Adrenal gland (tissue), 5 donors: ENCODE data around the gene ADAMTS16.

Experiments used
- POLR2A ChIP-seq, 2 donors: fragments of 450-650 bp; IDR thresholded peaks; one replicate each; pipeline ENCODE4 v1.6.1; 2017; ENCODE audit warnings: antibody characterized with exemption in 2 of 2, mild to moderate bottlenecking in 2 of 2, moderate library complexity in 1 of 2
- TF ChIP-seq, protein P1 (sequence below), 6 experiments: fragments of 450-650 bp in 4 of 6; fragments of 200-600 bp in 2 of 6; sonication (generic) in 1 of 6; IDR thresholded peaks; 1 replicate in 5 of 6; 2 replicates in 1 of 6; pipeline versions ENCODE4 v1.5.1 to v1.8.0; 2016 to 2021; ENCODE audit warnings: antibody characterized with exemption in 6 of 6, mild to moderate bottlenecking in 2 of 6, moderate library complexity in 1 of 6
- donor health status: DM: no; HTN: no; CAD: no.

DNA sequence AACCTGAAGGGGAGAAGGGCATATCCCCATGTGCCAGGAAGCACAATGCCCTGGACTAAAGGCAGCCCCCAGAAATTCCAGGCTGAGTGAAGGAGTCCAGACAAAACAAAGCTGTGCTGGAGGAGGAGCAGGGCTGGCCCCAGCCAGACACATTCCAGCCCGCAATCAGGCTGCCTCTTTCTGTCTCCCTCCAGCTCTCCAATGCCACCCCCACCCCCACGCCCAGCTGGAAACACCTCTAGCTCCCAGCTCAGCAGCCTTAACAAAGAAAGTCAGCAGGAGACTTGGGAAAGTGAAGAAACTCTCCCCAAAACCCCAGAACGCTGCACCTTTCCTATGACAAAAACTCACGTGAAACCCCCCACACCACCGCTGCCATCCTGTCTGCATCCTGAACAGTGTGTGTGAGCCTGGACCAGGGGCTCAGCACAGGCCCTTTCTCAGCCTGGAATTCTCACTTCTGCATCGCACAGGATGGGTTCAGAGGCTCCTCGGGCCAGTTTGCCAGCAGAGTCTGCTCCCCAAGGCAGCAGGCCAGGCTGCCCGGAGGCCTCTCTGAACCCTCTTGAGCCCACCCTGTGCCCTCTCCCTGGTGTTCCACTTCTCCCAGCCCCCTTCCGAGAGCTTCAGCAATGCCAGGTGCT lies 186.1 kb downstream of the ADAMTS16 start:
- TF ChIP-seq, protein P1, sequence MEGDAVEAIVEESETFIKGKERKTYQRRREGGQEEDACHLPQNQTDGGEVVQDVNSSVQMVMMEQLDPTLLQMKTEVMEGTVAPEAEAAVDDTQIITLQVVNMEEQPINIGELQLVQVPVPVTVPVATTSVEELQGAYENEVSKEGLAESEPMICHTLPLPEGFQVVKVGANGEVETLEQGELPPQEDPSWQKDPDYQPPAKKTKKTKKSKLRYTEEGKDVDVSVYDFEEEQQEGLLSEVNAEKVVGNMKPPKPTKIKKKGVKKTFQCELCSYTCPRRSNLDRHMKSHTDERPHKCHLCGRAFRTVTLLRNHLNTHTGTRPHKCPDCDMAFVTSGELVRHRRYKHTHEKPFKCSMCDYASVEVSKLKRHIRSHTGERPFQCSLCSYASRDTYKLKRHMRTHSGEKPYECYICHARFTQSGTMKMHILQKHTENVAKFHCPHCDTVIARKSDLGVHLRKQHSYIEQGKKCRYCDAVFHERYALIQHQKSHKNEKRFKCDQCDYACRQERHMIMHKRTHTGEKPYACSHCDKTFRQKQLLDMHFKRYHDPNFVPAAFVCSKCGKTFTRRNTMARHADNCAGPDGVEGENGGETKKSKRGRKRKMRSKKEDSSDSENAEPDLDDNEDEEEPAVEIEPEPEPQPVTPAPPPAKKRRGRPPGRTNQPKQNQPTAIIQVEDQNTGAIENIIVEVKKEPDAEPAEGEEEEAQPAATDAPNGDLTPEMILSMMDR (IDR thresholded peaks at IDR 0.05) = no peak
- TF ChIP-seq POLR2A (IDR thresholded peaks at IDR 0.05) = no peak
